Liver (tissue), 3 donors: ENCODE results near the gene SLC6A5.

Experiments used
- CTCF ChIP-seq: fragments of 150-350 bp; IDR thresholded peaks from 2 replicates; pipeline ENCODE4 v1.5.1; 2017; ENCODE audit warnings: improper control_type of control experiment, low read depth, low read length; ENCODE audit not compliant: missing input control
- EGR1 ChIP-seq, 2 donors: IDR thresholded peaks; 2 replicates each; pipeline ENCODE4 v1.6.1; 2016 to 2018; ENCODE audit warnings: antibody characterized with exemption in 2 of 2, low read depth in 2 of 2
- FOXA1 ChIP-seq: IDR thresholded peaks from 2 replicates; pipeline ENCODE4 v1.6.1; 2016; ENCODE audit warnings: antibody characterized with exemption
- GABPA ChIP-seq, 2 donors: IDR thresholded peaks in 1 of 2; conservative IDR thresholded peaks in 1 of 2; 2 replicates each; pipeline ENCODE4 v1.6.1; 2016; ENCODE audit warnings: antibody characterized with exemption in 2 of 2, mild to moderate bottlenecking in 1 of 2, moderate library complexity in 1 of 2
- RAD21 ChIP-seq, 2 donors: IDR thresholded peaks; 2 replicates each; pipeline ENCODE4 v1.6.1; 2016; ENCODE audit warnings: antibody characterized with exemption in 2 of 2, mild to moderate bottlenecking in 2 of 2
- TAF1 ChIP-seq: conservative IDR thresholded peaks from 2 replicates; pipeline ENCODE4 v1.6.1; 2016; ENCODE audit warnings: antibody characterized with exemption, mild to moderate bottlenecking
- YY1 ChIP-seq: IDR thresholded peaks from 2 replicates; pipeline ENCODE4 v1.6.1; 2016; ENCODE audit warnings: antibody characterized with exemption, mild to moderate bottlenecking
- ZBTB33 ChIP-seq: IDR thresholded peaks from 2 replicates; pipeline ENCODE4 v1.6.1; 2016; ENCODE audit warnings: antibody characterized with exemption
- donor health status: healthy.
- donor health status: healthy.

- no peak for TF ChIP-seq CTCF
- no peak for TF ChIP-seq EGR1 (IDR thresholded peaks at IDR 0.05; ENCODE audit: low read depth in 2 of 2)
- no peak for TF ChIP-seq RAD21 (IDR thresholded peaks at IDR 0.05)
- TF ChIP-seq GABPA (IDR thresholded peaks at IDR 0.05 in 1 of 2, conservative IDR thresholded peaks at IDR 0.05 in 1 of 2): no peak
- TF ChIP-seq ZBTB33: no peak
- TF ChIP-seq FOXA1: no peak
- no peak for TF ChIP-seq YY1
- no peak for TF ChIP-seq TAF1
These were observed 15.2 kb upstream of the SLC6A5 start for GRCh38 chr11:20584093-20584774.
